ENCODE data around the gene PAM16. TPM values are rescaled to one million over a fixed set of nuclear protein-coding genes. Genes with fewer than 3 reads are reported as not detected.

The PAM16 gene
- total RNA-seq, 5 donors from 2014 or later (not counting 1 experiment from before 2014, with no cell fraction given), result 41.2 to 53.7 (median 47.4) TPM

DNA sequence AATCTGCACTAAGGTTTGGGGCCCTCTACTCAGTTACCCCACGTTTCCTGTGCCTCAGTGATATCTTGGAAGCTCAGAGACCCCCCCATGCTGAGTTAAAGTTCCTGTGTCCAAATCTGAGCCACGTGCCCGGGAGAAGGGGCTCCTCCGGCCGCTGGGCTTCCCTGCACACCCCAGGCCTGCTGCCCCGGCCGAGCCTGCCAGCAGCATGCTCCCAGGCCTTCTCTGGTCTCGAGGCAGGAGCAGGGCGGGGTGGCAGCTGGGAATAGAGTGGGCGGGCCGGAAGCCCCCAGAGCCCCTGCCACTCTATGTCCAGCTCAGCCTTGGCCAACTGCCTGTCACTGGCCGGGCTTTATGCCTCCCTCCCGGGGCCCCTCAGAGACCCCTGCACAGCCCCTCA, 14.9 kb upstream of the PAM16 start:
- Histone ChIP-seq H3K4me3 (ENCODE audit: control insufficient read depth in 1 of 2, extremely low read depth in 1 of 2, low read length in 1 of 2) (no peak overlapping the region), H3K27ac (ENCODE audit: low read length) (no peak overlapping the region), H3K9me3 (no peaks in the 10 kb centered on the region), H3K36me3 (ENCODE audit: control insufficient read depth in 2 of 2, extremely low read depth in 1 of 2, insufficient read depth in 1 of 2, low read length in 1 of 2) (peaks cover 7 to 63% of the 10 kb centered on the region in 2 donors), H3K27me3 (replicated peaks in 1 of 2; ENCODE audit: control insufficient read depth in 2 of 2, extremely low read depth in 1 of 2, insufficient read depth in 2 of 2, low read length in 1 of 2) (no peaks in the 10 kb centered on the region), H3K4me1 (ENCODE audit: control insufficient read depth in 1 of 2, extremely low read depth in 1 of 2, insufficient read depth in 2 of 2, low read length in 2 of 2) (peaks cover 0 to 13% of the 10 kb centered on the region in 2 experiments)
- DNase-seq (no peak), ATAC-seq (replicated peaks in 1 of 4) (no peak)
- no peaks in the 10 kb centered on the region for H3K9me3 Mint-ChIP-seq
- ChIA-PET POLR2A (interaction anchor here in 1 of 2 donors (0.6 kb wide), 1 partner anchor 29 kb away, joined by 3 read pairs; no protein-coding TSS in a partner anchor), CTCF (no interaction called here)
- H3K4me1 Mint-ChIP-seq, result peaks cover 0 to 8% (median 0%) of the 10 kb centered on the region in 3 donors
- H3K27me3 Mint-ChIP-seq, result no peaks in the 10 kb centered on the region
- H3K36me3 Mint-ChIP-seq, result peaks cover 11% of the 10 kb centered on the region
- 91% methylated on average over 12 of the region's 13 CpGs for whole genome bisulfite sequencing (ENCODE audit: insufficient coverage)
- H3K4me3 Mint-ChIP-seq, result no peak overlapping the region
- no peak overlapping the region for H3K27ac Mint-ChIP-seq

DNA sequence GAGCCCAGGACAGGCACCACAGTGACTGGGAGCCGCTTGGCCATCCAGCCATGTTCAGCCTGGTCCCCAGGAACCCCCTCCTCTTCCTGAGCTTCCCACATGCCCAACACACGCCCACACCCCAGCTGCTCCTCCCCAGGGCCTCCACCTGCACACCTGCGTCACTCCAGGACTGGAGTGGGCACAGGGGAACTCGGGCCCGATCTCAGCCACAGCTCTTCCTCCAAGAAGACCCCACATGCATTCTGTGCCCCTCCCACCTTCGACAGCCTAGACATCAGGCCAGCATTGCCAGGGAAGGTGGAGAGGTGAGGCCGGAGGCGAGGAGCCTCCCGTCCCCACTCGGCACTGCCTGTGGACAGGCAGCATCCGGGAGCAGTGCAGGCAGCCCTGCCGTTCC, 14.5 kb upstream of the PAM16 start:
- ATAC-seq (replicated peaks in 1 of 4) (no peak), DNase-seq (no peak)
- no peaks in the 10 kb centered on the region for H3K27me3 ChIP-seq (replicated peaks in 1 of 2; ENCODE audit: control insufficient read depth in 2 of 2, extremely low read depth in 1 of 2, insufficient read depth in 2 of 2, low read length in 1 of 2)
- no peaks in the 10 kb centered on the region for H3K27me3 Mint-ChIP-seq
- no peaks in the 10 kb centered on the region for H3K9me3 ChIP-seq
- H3K27ac Mint-ChIP-seq, result no peak overlapping the region
- peaks cover 11% of the 10 kb centered on the region for H3K36me3 Mint-ChIP-seq
- peaks cover 7 to 67% of the 10 kb centered on the region in 2 donors for H3K36me3 ChIP-seq (ENCODE audit: control insufficient read depth in 2 of 2, extremely low read depth in 1 of 2, insufficient read depth in 1 of 2, low read length in 1 of 2)
- H3K4me1 Mint-ChIP-seq, result peaks cover 0 to 8% (median 0%) of the 10 kb centered on the region in 3 donors
- ChIA-PET CTCF (no interaction called here), POLR2A (no interaction called here)
- no peaks in the 10 kb centered on the region for H3K9me3 Mint-ChIP-seq
- 92% methylated on average over 11 of the region's 12 CpGs for WGBS (ENCODE audit: insufficient coverage)
- no peak overlapping the region for H3K27ac ChIP-seq (ENCODE audit: low read length)
- H3K4me1 ChIP-seq (ENCODE audit: control insufficient read depth in 1 of 2, extremely low read depth in 1 of 2, insufficient read depth in 2 of 2, low read length in 2 of 2), result peaks cover 0 to 10% of the 10 kb centered on the region in 2 experiments
- no peak overlapping the region for H3K4me3 Mint-ChIP-seq
- no peak overlapping the region for H3K4me3 ChIP-seq (ENCODE audit: control insufficient read depth in 1 of 2, extremely low read depth in 1 of 2, low read length in 1 of 2)

DNA sequence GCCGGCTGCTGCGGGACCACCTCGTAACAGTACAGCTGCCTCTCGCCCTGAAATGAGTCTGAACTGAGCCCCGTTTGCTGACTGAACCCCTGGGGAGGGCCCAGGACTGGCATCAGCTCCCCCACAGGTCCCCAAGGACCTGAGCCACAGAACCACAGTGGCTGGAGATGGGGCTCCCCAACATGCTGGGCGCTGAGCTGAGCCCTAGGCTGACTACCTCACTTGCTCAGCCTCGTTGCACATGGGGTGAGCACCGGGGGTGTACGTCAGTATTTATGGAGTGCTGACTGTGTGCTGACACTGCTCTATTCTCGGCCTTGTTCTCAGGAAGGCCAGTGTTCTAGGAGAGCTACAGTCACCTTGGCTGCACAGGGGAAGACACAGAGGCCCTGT, 13.9 kb upstream of the PAM16 start:
- Histone ChIP-seq H3K36me3 (ENCODE audit: control insufficient read depth in 2 of 2, extremely low read depth in 1 of 2, insufficient read depth in 1 of 2, low read length in 1 of 2) (peaks cover 11 to 73% of the 10 kb centered on the region in 2 donors), H3K4me3 (ENCODE audit: control insufficient read depth in 1 of 2, extremely low read depth in 1 of 2, low read length in 1 of 2) (no peak overlapping the region), H3K4me1 (ENCODE audit: control insufficient read depth in 1 of 2, extremely low read depth in 1 of 2, insufficient read depth in 2 of 2, low read length in 2 of 2) (peaks cover 0 to 7% of the 10 kb centered on the region in 2 experiments), H3K9me3 (no peaks in the 10 kb centered on the region), H3K27ac (ENCODE audit: low read length) (no peak overlapping the region), H3K27me3 (replicated peaks in 1 of 2; ENCODE audit: control insufficient read depth in 2 of 2, extremely low read depth in 1 of 2, insufficient read depth in 2 of 2, low read length in 1 of 2) (no peaks in the 10 kb centered on the region)
- Mint-ChIP-seq H3K27ac (no peak overlapping the region), H3K4me3 (no peak overlapping the region), H3K27me3 (no peaks in the 10 kb centered on the region), H3K36me3 (peaks cover 11% of the 10 kb centered on the region), H3K4me1 (peaks cover 0 to 6% (median 0%) of the 10 kb centered on the region in 3 donors), H3K9me3 (no peaks in the 10 kb centered on the region)
- ATAC-seq (replicated peaks in 1 of 4) (peak in 1 of 4 experiments; percentile 8), DNase-seq (no peak)
- WGBS (ENCODE audit: insufficient coverage), result 90% methylated on average over 9 of the region's 10 CpGs
- ChIA-PET POLR2A (no interaction called here), CTCF (interaction anchor here in 1 of 2 donors (0.6 kb wide), 1 partner anchor 37 kb away, joined by 3 read pairs; no protein-coding TSS in a partner anchor)

DNA sequence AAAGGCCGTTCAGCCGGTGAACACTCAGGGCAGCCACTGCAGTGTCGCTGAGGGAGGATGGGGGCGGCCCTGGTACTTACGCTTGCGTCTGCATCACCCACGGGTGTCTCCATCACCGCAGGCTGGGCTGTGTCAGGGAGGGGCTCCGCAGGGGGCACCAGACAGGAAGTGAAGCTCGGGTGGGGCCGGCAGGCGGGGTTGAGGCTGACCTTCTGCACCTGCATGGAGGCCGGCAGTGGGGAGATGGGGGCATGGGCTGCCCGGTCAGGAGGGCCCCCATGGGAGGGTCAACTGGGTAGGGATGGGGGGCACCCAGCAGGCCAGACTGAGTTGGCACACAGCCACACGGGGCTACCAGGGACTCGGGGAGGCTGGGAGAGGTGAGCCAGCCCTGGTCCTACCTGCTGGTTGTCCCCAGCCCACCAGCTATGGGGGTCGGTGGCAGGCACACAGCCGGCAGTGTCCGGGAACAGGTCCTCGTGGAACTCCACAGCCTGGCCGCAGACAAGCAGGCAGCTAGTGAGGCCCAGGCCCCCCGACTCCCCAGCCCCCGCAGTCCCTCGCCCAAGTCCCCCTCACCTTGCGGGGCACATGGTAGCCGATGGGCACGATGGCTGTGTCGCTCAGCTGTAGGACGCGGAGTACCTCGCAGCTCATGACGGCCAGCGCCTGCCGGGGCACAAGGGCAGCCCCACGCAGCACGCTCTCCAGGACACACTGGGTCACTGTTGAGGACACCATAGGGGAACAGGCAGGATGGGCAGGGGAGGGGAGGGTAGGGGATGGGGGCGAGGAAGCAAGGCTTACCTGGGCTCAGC, 13.3 kb upstream of the PAM16 start:
- ChIA-PET POLR2A (no interaction called here), CTCF (interaction anchor here in 1 of 2 donors (0.6 kb wide), 1 partner anchor 37 kb away, joined by 3 read pairs; no protein-coding TSS in a partner anchor)
- H3K36me3 Mint-ChIP-seq, result peaks cover 11% of the 10 kb centered on the region
- H3K9me3 ChIP-seq, result no peaks in the 10 kb centered on the region
- no peak overlapping the region for H3K27ac Mint-ChIP-seq
- ATAC-seq (replicated peaks in 1 of 4), result no peak
- H3K4me3 ChIP-seq (ENCODE audit: control insufficient read depth in 1 of 2, extremely low read depth in 1 of 2, low read length in 1 of 2), result no peak overlapping the region
- H3K27me3 Mint-ChIP-seq, result no peaks in the 10 kb centered on the region
- no peak overlapping the region for H3K27ac ChIP-seq (ENCODE audit: low read length)
- no peak for DNase-seq
- peaks cover 0 to 6% (median 0%) of the 10 kb centered on the region in 3 donors for H3K4me1 Mint-ChIP-seq
- H3K36me3 ChIP-seq (ENCODE audit: control insufficient read depth in 2 of 2, extremely low read depth in 1 of 2, insufficient read depth in 1 of 2, low read length in 1 of 2), result peaks cover 12 to 77% of the 10 kb centered on the region in 2 donors
- 91% methylated on average over 32 of the region's 37 CpGs for WGBS (ENCODE audit: insufficient coverage)
- no peaks in the 10 kb centered on the region for H3K9me3 Mint-ChIP-seq
- H3K4me3 Mint-ChIP-seq, result no peak overlapping the region
- no peaks in the 10 kb centered on the region for H3K27me3 ChIP-seq (replicated peaks in 1 of 2; ENCODE audit: control insufficient read depth in 2 of 2, extremely low read depth in 1 of 2, insufficient read depth in 2 of 2, low read length in 1 of 2)
- peaks cover 0 to 9% of the 10 kb centered on the region in 2 experiments for H3K4me1 ChIP-seq (ENCODE audit: control insufficient read depth in 1 of 2, extremely low read depth in 1 of 2, insufficient read depth in 2 of 2, low read length in 2 of 2)

DNA sequence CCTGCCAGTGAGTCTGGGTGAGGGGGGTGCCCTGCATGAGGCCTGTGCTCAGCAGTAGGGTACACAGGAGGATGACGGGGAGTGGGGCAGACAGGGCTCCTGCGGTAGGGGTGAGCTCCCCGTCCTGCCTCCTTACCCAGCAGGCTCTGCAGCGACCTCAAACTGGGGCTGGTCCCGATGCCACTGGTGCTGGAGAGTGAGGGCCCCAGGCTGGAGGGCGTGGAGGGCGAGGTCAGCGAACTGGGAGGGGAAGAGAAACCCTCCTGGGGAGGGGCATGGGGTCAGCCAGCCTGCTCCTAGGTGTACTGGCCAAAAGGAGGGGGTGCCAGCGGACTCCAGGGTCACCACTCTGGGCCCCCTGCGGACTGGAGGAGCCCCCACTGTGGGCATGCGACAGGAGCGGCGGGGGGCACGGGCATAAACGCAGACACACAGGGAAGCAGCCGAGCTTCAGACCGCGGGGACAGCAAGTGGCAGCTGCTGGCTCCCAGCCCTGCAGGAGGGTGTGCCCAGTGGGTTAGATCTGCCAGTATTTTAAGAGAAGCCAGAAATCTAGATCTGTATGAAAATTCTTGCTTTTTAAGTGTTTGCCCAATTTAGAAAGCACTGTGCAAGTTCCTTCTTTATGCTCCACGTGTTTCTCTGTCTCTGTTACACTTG, 11.5 kb upstream of the PAM16 start:
- no peak for DNase-seq
- Mint-ChIP-seq H3K27ac (no peak overlapping the region), H3K4me1 (peaks cover 0 to 7% (median 2%) of the 10 kb centered on the region in 3 donors), H3K27me3 (no peaks in the 10 kb centered on the region), H3K4me3 (no peak overlapping the region), H3K36me3 (peaks cover 14% of the 10 kb centered on the region), H3K9me3 (no peaks in the 10 kb centered on the region)
- Histone ChIP-seq H3K36me3 (ENCODE audit: control insufficient read depth in 2 of 2, extremely low read depth in 1 of 2, insufficient read depth in 1 of 2, low read length in 1 of 2) (peaks cover 12 to 88% of the 10 kb centered on the region in 2 donors), H3K27ac (ENCODE audit: low read length) (no peak overlapping the region), H3K27me3 (replicated peaks in 1 of 2; ENCODE audit: control insufficient read depth in 2 of 2, extremely low read depth in 1 of 2, insufficient read depth in 2 of 2, low read length in 1 of 2) (no peaks in the 10 kb centered on the region), H3K4me1 (ENCODE audit: control insufficient read depth in 1 of 2, extremely low read depth in 1 of 2, insufficient read depth in 2 of 2, low read length in 2 of 2) (peaks cover 0 to 14% of the 10 kb centered on the region in 2 experiments), H3K9me3 (no peaks in the 10 kb centered on the region), H3K4me3 (ENCODE audit: control insufficient read depth in 1 of 2, extremely low read depth in 1 of 2, low read length in 1 of 2) (no peak overlapping the region)
- over 99% methylated on average over 11 of the region's 19 CpGs for WGBS (ENCODE audit: insufficient coverage)
- no peak for ATAC-seq (replicated peaks in 1 of 4)
- POLR2A ChIA-PET, result no interaction called here
- CTCF ChIA-PET, result no interaction called here

DNA sequence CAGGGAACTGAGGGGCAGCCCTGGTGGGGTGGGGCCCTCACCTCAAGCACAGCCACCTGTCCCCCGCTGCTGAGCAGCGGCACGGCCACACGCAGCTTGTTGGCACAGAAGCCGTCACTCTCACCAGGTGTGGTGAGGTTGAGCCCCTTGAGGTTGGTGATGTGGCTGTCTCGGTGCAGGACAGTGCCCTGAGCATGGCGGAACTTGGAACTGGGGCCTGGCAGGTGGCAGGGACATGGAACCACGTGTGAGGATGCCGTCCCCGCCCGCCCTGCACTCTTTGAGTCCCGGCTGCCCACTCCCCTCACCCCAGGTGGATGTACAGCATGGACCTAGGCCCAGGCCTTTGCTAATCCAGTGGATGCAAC, 10.8 kb upstream of the PAM16 start:
- H3K27me3 Mint-ChIP-seq, result no peaks in the 10 kb centered on the region
- Histone ChIP-seq H3K4me3 (ENCODE audit: control insufficient read depth in 1 of 2, extremely low read depth in 1 of 2, low read length in 1 of 2) (no peak overlapping the region), H3K4me1 (ENCODE audit: control insufficient read depth in 1 of 2, extremely low read depth in 1 of 2, insufficient read depth in 2 of 2, low read length in 2 of 2) (peaks cover 0 to 11% of the 10 kb centered on the region in 2 experiments), H3K27me3 (replicated peaks in 1 of 2; ENCODE audit: control insufficient read depth in 2 of 2, extremely low read depth in 1 of 2, insufficient read depth in 2 of 2, low read length in 1 of 2) (no peaks in the 10 kb centered on the region), H3K27ac (ENCODE audit: low read length) (no peak overlapping the region), H3K36me3 (ENCODE audit: control insufficient read depth in 2 of 2, extremely low read depth in 1 of 2, insufficient read depth in 1 of 2, low read length in 1 of 2) (peaks cover 12 to 86% of the 10 kb centered on the region in 2 donors), H3K9me3 (no peaks in the 10 kb centered on the region)
- 95% methylated on average over 6 of the region's 12 CpGs for WGBS (ENCODE audit: insufficient coverage)
- ChIA-PET POLR2A (no interaction called here), CTCF (interaction anchor here in 1 of 2 donors (0.5 kb wide), 1 partner anchor 117 kb away, joined by 3 read pairs; no protein-coding TSS in a partner anchor)
- peaks cover 13% of the 10 kb centered on the region for H3K36me3 Mint-ChIP-seq
- no peak overlapping the region for H3K4me3 Mint-ChIP-seq
- H3K27ac Mint-ChIP-seq, result no peak overlapping the region
- H3K4me1 Mint-ChIP-seq, result peaks cover 0 to 3% (median 2%) of the 10 kb centered on the region in 3 donors
- DNase-seq, result no peak
- no peak for ATAC-seq (replicated peaks in 1 of 4)
- no peaks in the 10 kb centered on the region for H3K9me3 Mint-ChIP-seq

All from T-cell (primary cell).